Stimulated activated CD8-positive, alpha-beta memory T cell treated with anti-CD3 and anti-CD28 coated beads, Interleukin-7, amount 100 ng/mL, for 1 hour (primary cell): ENCODE data around the gene CNBD2.
"Not testable (repeated sequence)": the region's sequence is repeated elsewhere in the genome, so short reads cannot be mapped to it uniquely, and the experiment has no call there.

Source experiments
- DNase-seq, 2 donors: peaks; one replicate each; pipeline ENCODE4 v3.0.0-alpha.2; 2020; ENCODE audit warnings: low read depth in 2 of 2

Gene CNBD2

GRCh38 chr20:35974256-35974655 is 5.9 kb downstream of the CNBD2 start:
- no peak for DNase-seq

- DNase-seq = no peak
Observed at GRCh38 chr20:35975576-35976373, 7.4 kb downstream of the CNBD2 start.

- DNase-seq = no peak
Observed at GRCh38 chr20:35978041-35978513, 9.7 kb downstream of the CNBD2 start.

- no peak for DNase-seq
Observed at GRCh38 chr20:35979544-35979943, 11.2 kb downstream of the CNBD2 start.

GRCh38 chr20:35981969-35982368 is 13.6 kb downstream of the CNBD2 start:
- DNase-seq = no peak

GRCh38 chr20:35984382-35984781 is 16.0 kb downstream of the CNBD2 start:
- DNase-seq = no peak

GRCh38 chr20:35985806-35986205 is 17.4 kb downstream of the CNBD2 start:
- DNase-seq = no peak

- no peak for DNase-seq
Observed at GRCh38 chr20:35988910-35989463, 20.6 kb downstream of the CNBD2 start.

- DNase-seq = no peak
Observed at GRCh38 chr20:35991142-35991771, 22.9 kb downstream of the CNBD2 start.

GRCh38 chr20:35992713-35993335 is 24.4 kb downstream of the CNBD2 start:
- DNase-seq = peak; percentile 2 to 3

- DNase-seq = peak; percentile 58 to 74
Observed at GRCh38 chr20:35994994-35995453, 26.6 kb downstream of the CNBD2 start.

GRCh38 chr20:35996492-35996891 is 28.1 kb downstream of the CNBD2 start:
- not testable (repeated sequence) for DNase-seq

GRCh38 chr20:36001331-36001730 is 32.9 kb downstream of the CNBD2 start:
- DNase-seq = not testable (repeated sequence)

- DNase-seq = no peak
Observed at GRCh38 chr20:36002855-36003254, 34.5 kb downstream of the CNBD2 start.

- DNase-seq = no peak
Observed at GRCh38 chr20:36004045-36004444, 35.7 kb downstream of the CNBD2 start.

- DNase-seq = no peak
Observed at GRCh38 chr20:36008461-36009035, 40.2 kb downstream of the CNBD2 start.

- no peak for DNase-seq
Observed at GRCh38 chr20:36010076-36010475, 41.7 kb downstream of the CNBD2 start.

GRCh38 chr20:36010825-36011224 is 42.4 kb downstream of the CNBD2 start:
- no peak for DNase-seq

GRCh38 chr20:36015806-36016403 is 47.5 kb downstream of the CNBD2 start:
- no peak for DNase-seq

- no peak for DNase-seq
Observed at GRCh38 chr20:36017048-36017951, 48.9 kb downstream of the CNBD2 start.
